ENCODE data around the gene MRPL45.
A peak's percentile ranks its signal among the peaks of the same experiment; 100 is the strongest.

Gene MRPL45

GRCh38 chr17:38349097-38349730 is 52.2 kb downstream of the MRPL45 start:
- DNase-seq (ENCODE audit: low spot score) = peak; percentile 96

DNA sequence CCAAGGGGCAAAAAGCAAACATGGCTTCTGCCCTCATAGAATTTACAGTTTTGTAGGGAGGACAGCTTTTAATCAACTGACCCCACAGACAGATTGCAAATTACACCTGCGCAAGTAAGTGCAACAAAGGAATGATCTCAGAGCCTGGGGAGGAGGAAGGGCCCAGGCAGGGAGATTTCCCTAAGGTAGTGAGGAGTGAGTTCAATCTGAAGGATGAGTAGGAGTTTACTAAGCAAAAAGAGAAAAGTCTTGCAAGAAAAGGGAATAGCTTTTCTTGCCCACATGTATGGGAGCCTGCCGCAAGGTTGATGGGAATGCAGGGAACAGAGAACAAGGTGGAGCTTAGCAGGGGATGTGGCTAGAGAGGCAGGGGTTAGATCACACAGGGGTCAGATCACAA is 53.1 kb downstream of the MRPL45 start:
- no peak for DNase-seq (ENCODE audit: low spot score)

DNA sequence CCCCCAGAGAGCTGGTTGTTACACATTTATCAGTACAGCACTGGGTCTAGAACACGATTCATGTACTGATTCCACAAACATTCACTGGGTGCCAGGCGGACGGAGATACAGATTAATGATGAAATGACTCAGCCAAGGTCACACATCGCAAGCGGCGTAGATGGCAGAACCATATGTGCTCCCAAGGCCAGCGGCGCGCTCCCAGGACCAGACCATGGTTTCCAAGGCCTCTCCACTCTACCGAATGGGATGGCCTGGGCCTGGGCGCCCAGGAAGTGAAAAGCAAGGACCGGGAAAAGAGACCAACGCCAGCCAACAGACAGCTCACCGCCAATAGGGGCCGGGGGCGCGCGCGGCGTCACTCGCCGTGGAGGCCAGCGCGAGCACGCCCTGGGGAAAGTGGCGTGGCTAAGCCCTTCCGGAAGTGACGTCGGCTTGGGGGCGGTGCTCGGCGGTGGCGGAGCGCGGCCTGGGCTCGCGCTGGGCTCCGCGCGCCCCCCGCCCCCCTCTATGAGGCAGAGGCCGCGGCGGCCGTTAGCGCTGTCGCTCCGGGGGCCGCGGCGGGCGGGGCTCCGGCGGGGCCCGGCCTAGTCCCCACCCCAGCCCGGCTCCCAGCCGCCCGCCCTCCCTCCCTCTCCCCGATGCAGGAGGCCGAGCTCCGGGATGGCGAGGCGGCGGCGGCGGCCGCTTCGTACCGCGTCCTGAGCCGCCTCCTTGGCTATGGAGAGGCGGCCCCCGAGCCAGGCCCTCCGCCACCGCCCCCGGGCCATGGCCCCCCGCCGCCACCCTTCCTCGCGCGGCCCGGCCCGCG is 54.6 kb downstream of the MRPL45 start, which contains the start of gene SOCS7:
Gene SOCS7, plus strand, starts transcription at position 433 of the 811 bp plus-strand sequence. Its CDS starts 209 bp downstream, at position 642.
- peak; percentile 90 for DNase-seq (ENCODE audit: low spot score)

- DNase-seq (ENCODE audit: low spot score) = peak; percentile 29
Measured at GRCh38 chr17:38352245-38353085, 55.5 kb downstream of the MRPL45 start.

DNA sequence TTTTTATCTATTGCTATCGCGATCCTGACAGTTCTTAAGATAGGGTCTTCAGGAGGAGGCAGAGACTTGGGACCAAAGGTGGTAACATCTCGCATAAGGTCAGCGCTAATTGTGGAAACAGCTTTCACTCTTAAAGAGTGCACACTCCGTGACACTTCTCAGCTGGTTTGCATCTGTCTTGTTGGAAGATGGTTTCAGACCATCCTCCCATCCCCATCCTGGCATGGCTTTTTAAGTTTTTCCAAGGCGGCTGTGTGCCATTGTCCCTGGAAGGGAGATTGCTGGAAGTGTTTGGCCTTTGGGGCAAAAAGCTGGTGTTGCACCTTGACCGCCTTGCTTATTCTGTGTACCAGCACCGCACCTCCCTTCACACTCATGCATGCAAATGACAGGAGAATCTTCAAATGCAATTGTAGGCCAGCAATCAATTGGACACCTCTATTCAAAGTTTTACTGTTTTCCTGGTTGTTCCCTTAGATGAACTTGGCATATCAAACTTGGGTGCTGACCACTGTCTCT is 56.2 kb downstream of the MRPL45 start:
- DNase-seq (ENCODE audit: low spot score) = no peak

- no peak for DNase-seq (ENCODE audit: low spot score)
Measured at GRCh38 chr17:38353668-38354067, 56.7 kb downstream of the MRPL45 start.

- peak; percentile 44 for DNase-seq (ENCODE audit: low spot score)
Measured at GRCh38 chr17:38354466-38354865, 57.5 kb downstream of the MRPL45 start.

GRCh38 chr17:38355251-38355650 is 58.3 kb downstream of the MRPL45 start:
- DNase-seq (ENCODE audit: low spot score) = peak; percentile 42

DNA sequence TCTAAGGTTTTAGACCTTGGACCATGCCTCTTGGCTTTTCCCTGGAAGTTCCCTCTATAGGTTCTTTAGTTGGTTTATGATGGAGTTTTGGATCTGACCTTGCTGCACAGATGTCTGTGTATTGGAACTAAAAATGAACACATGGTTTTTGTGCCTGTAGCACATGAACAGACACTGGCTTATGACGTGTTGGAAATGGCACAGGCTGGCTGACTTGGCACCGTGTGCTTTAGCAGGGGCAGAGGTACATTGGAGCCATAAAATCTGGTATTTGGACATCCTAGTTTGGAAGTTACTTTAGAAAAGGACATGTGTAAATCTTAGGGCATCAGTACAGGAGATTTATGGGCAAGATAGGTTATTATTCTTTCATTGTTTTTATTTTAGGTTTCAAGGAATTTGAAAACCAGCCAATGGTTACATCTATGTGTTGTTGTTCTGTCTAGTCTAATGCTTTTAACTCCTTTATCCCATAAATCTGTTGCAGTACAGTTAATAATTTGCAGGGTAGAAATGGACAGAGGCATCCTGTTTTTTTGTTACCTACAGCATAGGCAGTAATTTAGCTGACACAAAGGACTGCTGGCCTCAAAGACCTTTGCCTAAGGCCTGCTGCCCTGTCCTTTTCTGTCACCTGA is 60.6 kb downstream of the MRPL45 start:
- peak; percentile 90 for DNase-seq (ENCODE audit: low spot score)

GRCh38 chr17:38358586-38359513 is 61.9 kb downstream of the MRPL45 start:
- DNase-seq (ENCODE audit: low spot score) = peak; percentile 97

DNA sequence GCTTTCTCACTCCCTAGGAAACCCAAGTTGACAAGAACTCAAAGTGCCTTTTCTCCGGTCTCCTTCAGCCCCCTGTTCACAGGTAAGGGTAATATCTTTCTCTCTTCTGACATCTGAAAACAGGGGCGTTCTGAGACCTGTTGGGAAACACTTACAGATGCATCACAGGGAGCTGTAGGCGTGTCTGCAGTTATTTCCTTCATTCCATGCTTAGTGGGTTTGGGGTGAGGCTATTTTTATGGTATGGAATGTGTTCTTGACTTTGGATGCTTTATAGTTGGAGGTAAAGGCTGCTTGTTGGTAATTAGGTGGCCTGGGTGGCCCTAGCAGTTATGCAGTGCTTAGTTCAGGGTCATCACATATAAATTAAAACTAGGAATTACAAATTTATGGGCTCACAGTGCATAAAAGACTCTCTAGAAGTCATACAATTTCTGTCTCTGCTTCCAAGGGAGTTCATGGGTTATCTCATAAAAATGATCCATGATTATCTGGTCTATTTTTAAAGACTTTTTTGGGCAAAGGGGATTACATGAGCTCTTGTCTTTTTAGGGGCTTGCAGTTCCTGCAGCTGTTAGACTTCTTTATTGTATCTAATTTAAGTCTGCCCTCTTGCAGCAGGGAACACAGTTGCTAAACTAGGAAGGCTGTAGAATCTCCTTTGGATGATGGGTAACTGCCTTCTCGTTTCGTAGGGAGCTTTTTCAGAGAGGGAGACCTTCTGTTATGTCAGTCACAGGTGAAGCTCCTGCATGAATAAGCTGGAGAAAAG is 64.9 kb downstream of the MRPL45 start:
- DNase-seq (ENCODE audit: low spot score) = no peak

- no peak for DNase-seq (ENCODE audit: low spot score)
Measured at GRCh38 chr17:38363016-38363415, 66.0 kb downstream of the MRPL45 start.

- DNase-seq (ENCODE audit: low spot score) = no peak
Measured at GRCh38 chr17:38364741-38365140, 67.8 kb downstream of the MRPL45 start.

- no peak for DNase-seq (ENCODE audit: low spot score)
Measured at GRCh38 chr17:38369124-38369886, 72.3 kb downstream of the MRPL45 start.
